T-cell (primary cell): ENCODE measurements around the gene IQSEC1. TPM values are rescaled to one million over a fixed set of nuclear protein-coding genes. Genes with fewer than 3 reads are reported as not detected.
A peak's percentile ranks its signal among the peaks of the same experiment; 100 is the strongest.

Experiments
- ATAC-seq, 4 experiments: fragments of 200-7000 bp in 3 of 4; fragments of 150-1000 bp in 1 of 4; cut with Tn5 transposase; replicated peaks in 1 of 4; 1 replicate in 3 of 4; 2 replicates in 1 of 4; pipeline ENCODE4 v1.10.0; 2021; ENCODE audit warnings: moderate library complexity in 3 of 4, mild to moderate bottlenecking in 2 of 4, moderate number of reproducible peaks in 1 of 4
- CTCF ChIA-PET, 2 donors: fragments of 300-600 bp; sonication (Branson Sonifier 250); formaldehyde crosslinking; loops; one replicate each; lab custom pipeline; 2022; ENCODE audit warnings: antibody characterized with exemption in 2 of 2; lab: Charles Lee
- POLR2A ChIA-PET, 2 donors: fragments of 300-600 bp; sonication (Branson Sonifier 250); formaldehyde crosslinking; loops; one replicate each; lab custom pipeline; 2022; ENCODE audit warnings: antibody characterized with exemption in 2 of 2; lab: Charles Lee
- DNase-seq, 35 experiments: peaks; one replicate each; pipeline versions ENCODE4 v3.0.0 to v3.0.0-alpha.2; 2013 to 2023
- H3K27ac ChIP-seq: one replicate; pipeline ENCODE4 v1.5.1; 2013; ENCODE audit warnings: low read length
- H3K27me3 ChIP-seq, 2 experiments: replicated peaks in 1 of 2; 1 replicate in 1 of 2; 2 replicates in 1 of 2; pipeline versions ENCODE4 v1.6.1 to v1.7.0; 2013; ENCODE audit warnings: low read length in 1 of 2, mixed read lengths in 1 of 2; ENCODE audit not compliant: control insufficient read depth in 2 of 2, insufficient read depth in 2 of 2; ENCODE audit errors: extremely low read depth in 1 of 2
- H3K36me3 ChIP-seq, 2 donors: 1 replicate in 1 of 2; 2 replicates in 1 of 2; pipeline versions ENCODE4 v1.6.1 to v1.7.0; 2013; ENCODE audit warnings: low read length in 1 of 2; ENCODE audit not compliant: control insufficient read depth in 2 of 2, insufficient read depth in 1 of 2; ENCODE audit errors: extremely low read depth in 1 of 2
- H3K4me1 ChIP-seq, 2 experiments: 1 replicate in 1 of 2; 2 replicates in 1 of 2; pipeline versions ENCODE4 v1.6.1 to v1.7.0; 2013; ENCODE audit warnings: low read length in 2 of 2, mixed read lengths in 1 of 2; ENCODE audit not compliant: insufficient read depth in 2 of 2, control insufficient read depth in 1 of 2; ENCODE audit errors: extremely low read depth in 1 of 2
- H3K4me3 ChIP-seq, 2 donors: 1 replicate in 1 of 2; 2 replicates in 1 of 2; pipeline versions ENCODE4 v1.5.1 to v1.7.0; 2013; ENCODE audit warnings: mild to moderate bottlenecking in 2 of 2, low read length in 1 of 2, moderate library complexity in 1 of 2; ENCODE audit not compliant: control insufficient read depth in 1 of 2; ENCODE audit errors: extremely low read depth in 1 of 2
- H3K9me3 ChIP-seq: 2 replicates; pipeline ENCODE4 v1.7.0; 2013
- H3K27ac Mint-ChIP-seq, 2 donors: one replicate each; pipeline ENCODE4 v1.8.0; 2020 to 2021; ENCODE audit warnings: mild to moderate bottlenecking in 2 of 2, mixed read lengths in 2 of 2
- H3K27me3 Mint-ChIP-seq, 2 donors: one replicate each; pipeline ENCODE4 v1.8.0; 2021 to 2022; ENCODE audit warnings: mixed read lengths in 2 of 2
- H3K36me3 Mint-ChIP-seq: one replicate; pipeline ENCODE4 v1.8.0; 2021; ENCODE audit warnings: mixed read lengths
- H3K4me1 Mint-ChIP-seq, 3 donors: one replicate each; pipeline ENCODE4 v1.8.0; 2020 to 2022; ENCODE audit warnings: mixed read lengths in 3 of 3, mild to moderate bottlenecking in 1 of 3
- H3K4me3 Mint-ChIP-seq, 3 donors: one replicate each; pipeline ENCODE4 v1.8.0; 2020 to 2022; ENCODE audit warnings: mild to moderate bottlenecking in 3 of 3, mixed read lengths in 3 of 3, moderate library complexity in 3 of 3
- H3K9me3 Mint-ChIP-seq, 3 donors: one replicate each; pipeline ENCODE4 v1.8.0; 2020 to 2022; ENCODE audit warnings: mixed read lengths in 3 of 3
- WGBS: methylation state at CpG from one replicate; pipeline ENCODE4 v1.1.5; 2013; ENCODE audit warnings: missing lambda C conversion rate; ENCODE audit not compliant: insufficient coverage; 5-methylcytosine and 5-hydroxymethylcytosine counted together
- total RNA-seq, 35 experiments: library from RNA in 6 of 35; stranded (reverse) in 6 of 35; fragments of 120-200 nt in 1 of 35; gene quantifications; one replicate each; pipeline versions ENCODE4 v1.2.1 to v1.2.4 and lab custom pipeline; 2013 to 2026

IQSEC1 gene
- total RNA-seq, 5 donors from 2014 or later (not counting 1 experiment from before 2014, with no cell fraction given), result 73.7 to 113 (median 86.9) TPM

DNA sequence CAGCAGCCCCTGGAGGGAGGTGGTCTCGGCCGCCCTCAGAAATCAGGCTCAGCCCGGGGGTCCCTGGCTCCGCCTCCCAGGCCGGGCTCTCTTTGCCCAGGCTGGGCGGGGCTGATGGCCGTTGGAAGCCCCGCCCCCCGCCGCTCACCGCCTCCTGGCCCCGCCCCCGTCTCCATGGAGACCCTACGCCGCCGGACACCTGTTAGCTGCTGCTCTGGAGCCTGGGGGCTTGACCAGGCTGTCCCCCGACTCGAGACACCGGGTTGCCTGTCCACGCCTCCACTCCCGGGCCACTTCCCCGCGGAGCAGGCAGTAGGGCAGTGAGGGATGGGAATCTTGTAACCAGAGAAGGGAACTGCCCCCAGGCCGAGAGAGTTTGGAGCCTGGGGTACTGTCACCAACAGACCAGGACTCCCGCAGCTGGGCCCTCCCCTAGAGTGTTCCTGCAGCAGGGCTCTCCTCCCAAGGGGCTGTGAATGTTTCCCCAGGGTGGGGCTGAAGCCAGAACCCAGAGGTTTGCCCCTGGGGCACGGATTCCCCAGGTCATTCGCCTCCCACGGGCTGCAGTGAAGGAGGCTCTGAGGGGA, 204.1 kb downstream of the IQSEC1 start:
- ATAC-seq (peak in 3 of 4 experiments; percentile 7 to 47 (median 17)), DNase-seq (peak in 3 of 35 experiments; percentile 12 to 26 (median 12))
- peaks cover 16 to 40% of the 10 kb centered on the region in 2 donors for H3K27me3 Mint-ChIP-seq
- Histone ChIP-seq H3K4me1 (peaks cover 0 to 38% of the 10 kb centered on the region in 2 experiments), H3K4me3 (peak overlapping the region; percentile 44 to 62), H3K27me3 (peaks cover 2 to 67% of the 10 kb centered on the region in 2 experiments), H3K27ac (no peak overlapping the region), H3K9me3 (no peaks in the 10 kb centered on the region), H3K36me3 (no peaks in the 10 kb centered on the region)
- CTCF ChIA-PET, result interaction anchor here in 1 of 2 donors (1.6 kb wide), 1 partner anchor 22 kb away, joined by 9 read pairs; no protein-coding TSS in a partner anchor
- H3K36me3 Mint-ChIP-seq, result peaks cover 3% of the 10 kb centered on the region
- POLR2A ChIA-PET, result no interaction called here
- no peak overlapping the region for H3K27ac Mint-ChIP-seq
- peaks cover 11 to 24% (median 16%) of the 10 kb centered on the region in 3 donors for H3K4me1 Mint-ChIP-seq
- H3K4me3 Mint-ChIP-seq, result peak overlapping the region in 1 of 3 donors; percentile 84
- WGBS, result 30% methylated on average over 10 of the region's 28 CpGs
- H3K9me3 Mint-ChIP-seq, result peaks cover 5 to 9% (median 6%) of the 10 kb centered on the region in 3 donors

DNA sequence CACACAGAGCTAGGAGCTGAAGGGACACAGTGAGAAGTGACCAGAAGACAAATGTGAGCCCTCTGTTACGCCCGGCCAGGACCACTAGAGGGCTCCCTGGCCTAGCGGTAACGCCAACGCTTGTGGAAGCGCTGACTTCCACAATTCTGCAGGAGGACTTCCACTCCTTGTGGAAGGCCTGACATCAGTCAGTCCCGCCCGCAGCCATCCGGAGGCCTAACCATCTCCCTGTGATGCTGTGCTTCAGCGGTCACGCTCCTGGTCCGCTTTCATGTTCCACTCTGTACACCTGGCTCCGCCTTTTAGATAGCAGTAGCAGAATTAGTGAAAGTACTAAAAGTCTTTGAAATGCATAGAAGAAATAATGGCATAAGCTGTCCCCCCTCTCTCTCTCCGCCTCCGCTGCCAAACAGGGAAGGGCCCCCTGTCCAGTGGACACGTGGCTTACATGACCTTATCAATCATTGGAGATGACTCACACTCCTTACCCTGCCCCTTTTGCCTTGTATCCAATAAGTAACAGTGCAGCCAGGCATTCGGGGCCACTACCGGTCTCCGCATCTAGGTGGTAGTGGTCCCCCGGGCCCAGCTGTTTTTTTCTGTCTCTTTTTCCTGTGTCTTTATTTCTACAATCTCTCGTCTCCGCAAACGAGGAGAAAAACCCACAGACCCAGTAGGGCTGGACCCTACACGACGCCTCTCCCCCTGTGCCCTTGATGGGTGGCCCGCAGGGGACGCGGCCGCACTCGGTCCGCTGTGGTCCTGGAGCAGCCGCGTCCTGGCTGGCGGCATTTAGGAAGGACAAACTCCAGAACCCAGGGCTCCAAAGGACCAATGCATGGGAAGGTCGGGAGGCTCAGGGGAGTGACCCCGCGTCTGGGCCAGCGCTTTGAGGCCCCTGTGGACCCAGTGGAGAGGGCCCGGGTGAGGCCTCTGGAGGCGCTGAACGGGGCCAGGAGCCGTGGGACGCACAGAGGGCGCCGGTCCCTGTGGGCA, 204.9 kb downstream of the IQSEC1 start:
- peaks cover 5 to 9% (median 6%) of the 10 kb centered on the region in 3 donors for H3K9me3 Mint-ChIP-seq
- DNase-seq (peak in 31 of 35 experiments; percentile 15 to 71 (median 38)), ATAC-seq (peak; percentile 74 to 86 (median 83))
- H3K27me3 Mint-ChIP-seq, result peaks cover 11 to 42% of the 10 kb centered on the region in 2 donors
- H3K36me3 ChIP-seq, result no peaks in the 10 kb centered on the region
- H3K4me1 Mint-ChIP-seq, result peaks cover 11 to 24% (median 16%) of the 10 kb centered on the region in 3 donors
- peak overlapping the region; percentile 44 to 62 for H3K4me3 ChIP-seq
- no peak overlapping the region for H3K27ac Mint-ChIP-seq
- POLR2A ChIA-PET, result no interaction called here
- peak overlapping the region; percentile 74 to 85 (median 84) for H3K4me3 Mint-ChIP-seq
- H3K27me3 ChIP-seq, result peaks cover 2 to 64% of the 10 kb centered on the region in 2 experiments
- CTCF ChIA-PET, result interaction anchor here in 1 of 2 donors (1.1 to 1.6 kb wide), 2 partner anchors 23 to 27 kb away, joined by 5 to 9 read pairs; partner anchors contain the start of gene RPL32
- H3K36me3 Mint-ChIP-seq, result peaks cover 3% of the 10 kb centered on the region
- no peak overlapping the region for H3K27ac ChIP-seq
- no peaks in the 10 kb centered on the region for H3K9me3 ChIP-seq
- peaks cover 0 to 38% of the 10 kb centered on the region in 2 experiments for H3K4me1 ChIP-seq
- 5% methylated on average over 38 of the region's 45 CpGs for WGBS

- ChIA-PET POLR2A (no interaction called here), CTCF (no interaction called here)
- DNase-seq (no peak), ATAC-seq (no peak)
- no peak overlapping the region for H3K4me3 ChIP-seq
- peaks cover 11 to 37% of the 10 kb centered on the region in 2 donors for H3K27me3 Mint-ChIP-seq
- H3K27ac ChIP-seq, result no peak overlapping the region
- H3K9me3 Mint-ChIP-seq, result peaks cover 5 to 9% (median 6%) of the 10 kb centered on the region in 3 donors
- H3K36me3 Mint-ChIP-seq, result peaks cover 3% of the 10 kb centered on the region
- 44% methylated on average over 3 of the region's 6 CpGs for WGBS
- no peaks in the 10 kb centered on the region for H3K9me3 ChIP-seq
- H3K4me1 ChIP-seq, result peaks cover 0 to 38% of the 10 kb centered on the region in 2 experiments
- H3K4me3 Mint-ChIP-seq, result no peak overlapping the region
- peaks cover 11 to 24% (median 16%) of the 10 kb centered on the region in 3 donors for H3K4me1 Mint-ChIP-seq
- no peaks in the 10 kb centered on the region for H3K36me3 ChIP-seq
- H3K27ac Mint-ChIP-seq, result no peak overlapping the region
- peaks cover 2 to 56% of the 10 kb centered on the region in 2 experiments for H3K27me3 ChIP-seq
Measured at GRCh38 chr3:12866836-12867235, 206.4 kb downstream of the IQSEC1 start.

- POLR2A ChIA-PET, result no interaction called here
- 82% methylated on average over 3 of the region's 4 CpGs for WGBS
- no peak for ATAC-seq
Measured at GRCh38 chr3:12865271-12865670, 208.0 kb downstream of the IQSEC1 start.

GRCh38 chr3:12862387-12862786, 210.8 kb downstream of the IQSEC1 start:
- 95% methylated on average over 8 of the region's 8 CpGs for WGBS
- DNase-seq (no peak), ATAC-seq (no peak)
- Mint-ChIP-seq H3K4me1 (no peaks in the 10 kb centered on the region), H3K27ac (no peak overlapping the region), H3K9me3 (peaks cover 5 to 9% (median 6%) of the 10 kb centered on the region in 3 donors), H3K4me3 (no peak overlapping the region), H3K36me3 (peaks cover 3% of the 10 kb centered on the region), H3K27me3 (peaks cover 3 to 21% of the 10 kb centered on the region in 2 donors)
- no peak overlapping the region for H3K4me3 ChIP-seq
- H3K9me3 ChIP-seq, result no peaks in the 10 kb centered on the region
- CTCF ChIA-PET, result no interaction called here
- H3K27ac ChIP-seq, result no peak overlapping the region
- POLR2A ChIA-PET, result no interaction called here
- no peaks in the 10 kb centered on the region for H3K36me3 ChIP-seq
- no peaks in the 10 kb centered on the region for H3K4me1 ChIP-seq
- H3K27me3 ChIP-seq, result peaks cover 0 to 28% of the 10 kb centered on the region in 2 experiments

More at GRCh38 chr3:12865271-12865670, 208.0 kb downstream of the IQSEC1 start:
- peaks cover 0 to 25% of the 10 kb centered on the region in 2 experiments for H3K4me1 ChIP-seq
- Mint-ChIP-seq H3K27ac (no peak overlapping the region), H3K4me3 (no peak overlapping the region), H3K36me3 (peaks cover 3% of the 10 kb centered on the region), H3K9me3 (peaks cover 5 to 9% (median 6%) of the 10 kb centered on the region in 3 donors), H3K27me3 (peaks cover 11 to 38% of the 10 kb centered on the region in 2 donors), H3K4me1 (peaks cover 11 to 17% (median 12%) of the 10 kb centered on the region in 3 donors)
- H3K27me3 ChIP-seq, result peaks cover 2 to 50% of the 10 kb centered on the region in 2 experiments
- H3K9me3 ChIP-seq, result no peaks in the 10 kb centered on the region
- no peaks in the 10 kb centered on the region for H3K36me3 ChIP-seq
- H3K27ac ChIP-seq, result no peak overlapping the region
- CTCF ChIA-PET, result no interaction called here
- DNase-seq, result no peak
- no peak overlapping the region for H3K4me3 ChIP-seq

DNA sequence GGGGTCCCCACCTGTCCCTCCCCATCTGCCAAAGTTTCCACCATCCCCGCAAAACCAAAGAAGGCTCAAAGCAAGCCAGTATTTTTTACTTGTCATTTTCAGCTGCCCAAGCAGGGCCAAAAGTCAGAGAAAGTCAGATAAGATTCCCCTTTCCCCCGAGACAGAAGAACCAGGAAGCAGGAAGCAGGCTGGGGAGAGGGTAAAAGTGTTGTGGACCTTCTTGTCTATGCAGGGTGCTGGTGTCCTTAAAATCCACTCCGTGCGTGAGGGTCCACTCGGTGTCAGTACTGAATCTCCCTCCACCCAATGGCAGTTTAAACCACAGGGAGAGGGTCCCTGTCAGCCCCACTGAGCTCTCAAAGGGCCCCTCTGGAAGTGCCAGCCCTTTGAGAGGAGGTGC, 211.6 kb downstream of the IQSEC1 start:
- ChIA-PET CTCF (no interaction called here), POLR2A (no interaction called here)
- Histone ChIP-seq H3K27ac (no peak overlapping the region), H3K4me3 (no peak overlapping the region), H3K4me1 (no peaks in the 10 kb centered on the region), H3K36me3 (no peaks in the 10 kb centered on the region), H3K27me3 (peaks cover 0 to 23% of the 10 kb centered on the region in 2 experiments), H3K9me3 (no peaks in the 10 kb centered on the region)
- Mint-ChIP-seq H3K27ac (no peak overlapping the region), H3K9me3 (peaks cover 5 to 9% (median 6%) of the 10 kb centered on the region in 3 donors), H3K4me1 (no peaks in the 10 kb centered on the region), H3K27me3 (peaks cover 3 to 16% of the 10 kb centered on the region in 2 donors), H3K4me3 (no peak overlapping the region), H3K36me3 (peaks cover 3% of the 10 kb centered on the region)
- 90% methylated on average over 2 of the region's 5 CpGs for WGBS
- no peak for DNase-seq
- ATAC-seq, result no peak
